Erythroblast (primary cell): ENCODE measurements around the gene R3HDM4.
"Not testable (repeated sequence)": the region's sequence is repeated elsewhere in the genome, so short reads cannot be mapped to it uniquely, and the experiment has no call there.

Source experiments
- DNase-seq, 2 experiments: peaks; one replicate each; lab custom pipeline; 2025; lab: John Stamatoyannopoulos, UW
- GATA1 ChIP-seq: IDR thresholded peaks from 2 replicates; pipeline ENCODE4 v1.6.1; 2011; ENCODE audit warnings: low read depth, mild to moderate bottlenecking, control low read depth, low read length, moderate library complexity
- POLR2A ChIP-seq: IDR thresholded peaks from 2 replicates; pipeline ENCODE4 v1.6.1; 2011; ENCODE audit warnings: mild to moderate bottlenecking, low read length

The R3HDM4 gene

DNA sequence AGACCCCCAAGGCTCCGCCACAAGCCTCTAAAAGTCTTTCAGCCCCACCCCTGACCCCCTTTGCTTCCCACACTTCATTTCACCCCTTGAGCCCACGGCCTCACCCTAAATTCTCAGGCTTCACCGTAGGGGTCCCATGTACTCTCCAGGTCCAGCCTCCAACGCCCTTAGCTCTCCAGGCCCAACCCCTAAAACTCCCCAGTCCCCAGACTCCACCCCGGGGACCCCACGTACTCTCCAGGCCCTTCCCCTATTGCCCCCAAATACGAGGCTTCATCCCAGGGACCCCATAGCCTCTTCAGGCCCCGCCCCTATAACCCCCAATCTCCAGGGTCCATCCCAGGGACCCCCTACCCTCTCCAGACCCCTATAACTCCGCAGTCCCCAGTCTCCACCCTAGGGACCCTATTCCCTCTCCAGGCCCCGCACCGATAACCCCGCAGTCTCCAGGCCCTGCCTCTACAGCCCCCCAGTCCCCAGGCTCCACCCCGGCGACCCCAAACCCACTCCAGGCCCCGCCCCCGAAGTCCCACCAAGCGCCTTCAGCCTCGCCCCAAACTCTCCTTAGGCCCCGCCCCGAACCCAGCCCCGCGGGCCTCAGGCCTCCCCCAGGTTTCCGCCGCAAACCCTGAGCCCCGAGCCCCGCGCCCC lies 20.7 kb downstream of the R3HDM4 start:
- DNase-seq = peak; percentile 67 to 78
- TF ChIP-seq GATA1 (no peak), POLR2A (no peak)

DNA sequence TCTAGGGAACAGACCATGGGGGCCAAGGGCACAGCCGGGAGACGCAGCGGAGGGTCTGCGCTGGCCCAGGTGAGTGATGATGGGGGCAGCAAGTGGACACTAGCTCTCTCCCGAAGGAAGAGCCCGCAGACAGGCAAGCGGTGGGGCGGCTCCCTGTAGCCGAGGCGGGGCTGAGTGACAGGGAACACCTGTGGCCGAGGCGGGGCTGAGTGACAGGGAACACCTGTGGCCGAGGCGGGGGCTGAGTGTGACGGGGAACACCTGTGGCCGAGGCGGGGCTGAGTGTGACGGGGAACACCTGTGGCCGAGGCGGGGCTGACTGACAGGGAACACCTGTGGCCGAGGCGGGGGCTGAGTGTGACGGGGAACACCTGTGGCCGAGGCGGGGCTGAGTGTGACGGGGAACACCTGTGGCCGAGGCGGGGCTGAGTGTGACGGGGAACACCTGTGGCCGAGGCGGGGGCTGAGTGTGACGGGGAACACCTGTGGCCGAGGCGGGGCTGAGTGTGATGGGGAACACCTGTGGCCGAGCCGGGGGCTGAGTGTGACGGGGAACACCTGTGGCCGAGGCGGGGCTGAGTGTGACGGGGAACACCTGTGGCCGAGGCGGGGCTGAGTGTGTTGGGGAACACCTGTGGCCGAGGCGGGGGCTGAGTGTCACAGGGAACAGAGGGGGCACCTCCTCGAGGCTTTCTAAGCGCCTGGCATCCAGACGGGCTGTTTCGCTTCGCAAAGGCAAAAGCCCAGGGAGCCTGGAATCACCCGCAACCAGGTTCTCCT lies 21.4 kb downstream of the R3HDM4 start:
- DNase-seq = not testable (repeated sequence)

DNA sequence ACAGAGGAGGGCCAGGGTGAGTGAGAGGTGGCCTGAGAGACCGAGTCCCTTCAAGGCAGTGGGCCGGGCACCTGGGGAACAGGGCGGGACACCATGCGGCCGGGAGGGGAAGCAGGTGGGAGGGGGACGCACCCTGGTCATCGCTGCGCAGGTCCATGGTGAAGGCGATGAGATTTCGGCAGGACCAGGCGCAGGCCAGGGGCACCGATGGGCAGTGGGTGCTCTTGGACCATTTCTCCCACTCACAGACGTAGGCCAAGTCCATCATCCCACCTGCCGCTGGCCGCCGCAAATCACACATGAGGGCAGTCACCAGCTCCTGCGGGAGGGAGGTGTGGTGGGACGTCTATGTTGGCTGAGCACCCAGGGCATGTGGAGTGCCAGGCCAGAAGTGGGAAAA lies 22.2 kb downstream of the R3HDM4 start:
- TF ChIP-seq POLR2A (no peak), GATA1 (no peak)

GRCh38 chr19:889662-890295 lies 23.2 kb downstream of the R3HDM4 start:
- no peak for DNase-seq
- TF ChIP-seq POLR2A (no peak), GATA1 (no peak)

More for the DNA sequence above, 22.2 kb downstream of the R3HDM4 start:
- DNase-seq = no peak

- TF ChIP-seq POLR2A (no peak), GATA1 (no peak)
- DNase-seq = peak; percentile 63 to 64
Observed at GRCh38 chr19:888581-889385, 24.2 kb downstream of the R3HDM4 start.

DNA sequence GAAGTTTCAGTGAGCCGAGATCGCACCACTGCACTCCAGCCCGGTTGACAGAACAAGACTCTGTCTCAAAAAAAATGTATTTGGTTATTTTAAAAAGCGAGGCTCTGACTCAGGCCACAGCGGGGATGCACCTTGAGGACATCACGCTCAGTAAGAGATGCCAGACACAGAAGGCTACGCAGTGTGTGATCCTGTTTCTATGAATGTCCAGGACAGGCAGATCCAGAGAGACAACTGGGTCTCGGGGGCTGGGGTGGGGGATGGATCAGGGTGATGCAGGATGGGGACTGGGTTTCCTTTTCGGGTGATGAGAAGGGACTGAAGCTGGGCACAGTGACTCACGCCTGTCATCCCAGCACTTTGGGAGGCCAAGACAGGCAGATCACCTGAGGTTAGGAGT lies 25.4 kb downstream of the R3HDM4 start:
- no peak for DNase-seq
- TF ChIP-seq POLR2A = no peak
- TF ChIP-seq GATA1 = no peak

- no peak for TF ChIP-seq POLR2A
- DNase-seq = no peak
Observed at GRCh38 chr19:887072-887471, 25.9 kb downstream of the R3HDM4 start.

- TF ChIP-seq POLR2A (no peak), GATA1 (no peak)
- no peak for DNase-seq
Observed at GRCh38 chr19:885536-886224, 27.3 kb downstream of the R3HDM4 start.

GRCh38 chr19:884420-885211 lies 28.4 kb downstream of the R3HDM4 start:
- no peak for DNase-seq
- TF ChIP-seq POLR2A = no peak

GRCh38 chr19:883661-884211 lies 29.3 kb downstream of the R3HDM4 start:
- no peak for TF ChIP-seq GATA1
- no peak for TF ChIP-seq POLR2A
- DNase-seq = peak in 1 of 2 experiments; percentile 38

DNA sequence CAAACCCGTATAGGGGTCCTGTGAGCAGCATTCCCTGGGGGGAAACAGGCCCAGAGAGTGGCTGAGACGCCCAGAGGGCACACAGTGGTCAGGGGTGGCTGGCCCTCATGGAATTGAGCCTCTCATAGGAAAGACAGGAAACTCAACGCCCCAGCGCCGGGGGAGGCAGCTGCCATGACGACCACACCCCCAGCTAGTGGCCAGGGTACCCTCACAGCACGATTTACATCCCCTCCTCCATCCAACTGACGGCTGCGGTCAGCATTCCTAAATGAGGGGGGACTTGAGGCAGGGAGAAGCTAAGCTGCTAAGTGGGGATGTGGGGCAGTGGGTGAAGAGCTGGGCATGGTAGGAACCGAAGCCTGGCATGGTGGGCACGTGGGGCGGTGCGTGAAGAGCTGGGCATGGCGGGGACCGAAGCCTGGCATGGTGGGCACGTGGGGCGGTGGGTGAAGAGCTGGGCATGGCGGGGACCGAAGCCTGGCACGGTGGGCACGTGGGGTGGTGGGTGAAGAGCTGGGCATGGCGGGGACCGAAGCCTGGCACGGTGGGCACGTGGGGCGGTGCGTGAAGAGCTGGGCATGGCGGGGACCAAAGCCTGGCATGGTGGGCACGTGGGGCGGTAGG lies 30.0 kb downstream of the R3HDM4 start:
- TF ChIP-seq GATA1 = no peak
- TF ChIP-seq POLR2A = no peak
- DNase-seq = no peak
